GM12878 (cell line): ENCODE measurements around the gene ITGB2. TPM values are rescaled to one million over a fixed set of nuclear protein-coding genes. Genes with fewer than 3 reads are reported as not detected.

Experiments used
- ATAC-seq: fragments of 200-7000 bp; cut with Tn5 transposase; 3 replicates; pipeline ENCODE4 v1.9.1; 2020; ENCODE audit warnings: mild to moderate bottlenecking, moderate library complexity
- BruUV-seq: library from RNA; stranded (reverse); fragments of 400-500 nt; replicated peaks from 2 replicates; lab custom pipeline; 2021; lab: Mats Ljungman, UMichigan
- CTCF ChIA-PET: fragments of 300-600 bp; sonication (Branson Sonifier 250); formaldehyde crosslinking; extraction: SDS; loops from one replicate; lab custom pipeline; 2021; ENCODE audit warnings: inconsistent platforms; lab: Yijun Ruan, JAX
- POLR2A ChIA-PET: fragments of 350-600 bp; formaldehyde crosslinking; extraction: SDS; loops from one replicate; lab custom pipeline; 2021; ENCODE audit warnings: inconsistent platforms; lab: Charles Lee
- RAD21 ChIA-PET: fragments of 300-600 bp; sonication (Branson Sonifier 250); formaldehyde crosslinking; loops from one replicate; lab custom pipeline; 2023; ENCODE audit warnings: antibody characterized with exemption; ENCODE audit not compliant: unreplicated experiment; lab: Charles Lee
- SMC1A ChIA-PET: fragments of 300-600 bp; sonication (Branson Sonifier 250); formaldehyde crosslinking; loops from one replicate; lab custom pipeline; 2023; ENCODE audit not compliant: unreplicated experiment, uncharacterized antibody; lab: Charles Lee
- DNase-seq: peaks from one replicate; pipeline ENCODE4 v3.0.0-alpha.2; 2011; ENCODE audit warnings: low read depth, low spot score
- FAIRE-seq: peaks from 3 replicates; lab custom pipeline; 2011; peaks lifted over from hg19 to GRCh38; lab: Jason Lieb, UNC
- H2AFZ ChIP-seq: 2 replicates; pipeline ENCODE4 v1.6.0; 2011; ENCODE audit warnings: low read depth, low read length, control low read depth; ENCODE audit not compliant: control insufficient read depth
- H3K27ac ChIP-seq: 2 replicates; pipeline ENCODE4 v1.5.1; 2011; ENCODE audit warnings: control low read depth; ENCODE audit not compliant: control insufficient read depth, insufficient read depth
- H3K27me3 ChIP-seq, 2 experiments: replicated peaks in 1 of 2; 2 replicates each; pipeline versions ENCODE4 v1.6.0 to v1.6.1; 2011; ENCODE audit warnings: low read length in 1 of 2; ENCODE audit not compliant: control insufficient read depth in 2 of 2, insufficient read depth in 2 of 2
- H3K36me3 ChIP-seq, 2 experiments: 2 replicates each; pipeline ENCODE4 v1.5.1; 2011; ENCODE audit warnings: low read length in 1 of 2; ENCODE audit not compliant: control insufficient read depth in 2 of 2, insufficient read depth in 2 of 2
- H3K4me1 ChIP-seq: 2 replicates; pipeline ENCODE4 v1.6.1; 2011; ENCODE audit warnings: mild to moderate bottlenecking, low read length, moderate library complexity, mixed read lengths; ENCODE audit not compliant: control insufficient read depth, insufficient read depth
- H3K4me2 ChIP-seq: 2 replicates; pipeline ENCODE4 v1.6.0; 2011; ENCODE audit warnings: control low read depth; ENCODE audit not compliant: control insufficient read depth, insufficient read depth
- H3K4me3 ChIP-seq: fragments of 200-600 bp; sonication (generic); 2 replicates; pipeline ENCODE4 v1.5.1; 2016
- H3K79me2 ChIP-seq: 2 replicates; pipeline ENCODE4 v1.6.0; 2011; ENCODE audit warnings: low read length; ENCODE audit not compliant: control insufficient read depth, insufficient read depth
- H3K9ac ChIP-seq: 2 replicates; pipeline ENCODE4 v1.8.0; 2011; ENCODE audit warnings: low read length, control low read depth, mixed read lengths; ENCODE audit not compliant: control insufficient read depth, insufficient read depth
- H3K9me3 ChIP-seq: replicated peaks from 3 replicates; pipeline ENCODE4 v1.5.1; 2011; ENCODE audit warnings: mild to moderate bottlenecking, low read length; ENCODE audit not compliant: control insufficient read depth, insufficient read depth
- H4K20me1 ChIP-seq: 2 replicates; pipeline ENCODE4 v1.6.0; 2011; ENCODE audit not compliant: control insufficient read depth, insufficient read depth
- MLLT1 ChIP-seq: fragments of 450-650 bp; IDR thresholded peaks from 2 replicates; pipeline ENCODE4 v1.6.1; 2016; ENCODE audit warnings: mild to moderate bottlenecking
- WGBS: methylation state at CpG from one replicate; pipeline ENCODE4 v1.1.6; 2016; ENCODE audit warnings: low lambda C conversion rate; ENCODE audit not compliant: insufficient replicate concordance, insufficient coverage; ENCODE audit errors: missing lambda C conversion rate; 5-methylcytosine and 5-hydroxymethylcytosine counted together
- in situ Hi-C: fragments of 300-500 bp; cut with MboI; formaldehyde crosslinking; loops from 9 replicates; pipeline ENCODE4 v1.14.3; 2018; ENCODE audit warnings: mixed read lengths
- intact Hi-C: fragments of 100-400 bp; cut with micrococcal nuclease; formaldehyde crosslinking; loops from one replicate; pipeline ENCODE4 v1.14.2; 2022; ENCODE audit not compliant: unreplicated experiment
- polyA plus RNA-seq, 11 experiments: library from polyadenylated mRNA; depleted of rRNA in 4 of 11; unstranded in 6 of 11; stranded (reverse) in 5 of 11; fragments of >200 nt; fragmentation: Nextera tagmentation in 4 of 11; fragmentation: Illumina TruSeq in 1 of 11; extraction: Ambion mirVana in 4 of 11; extraction: Trizol in 1 of 11; gene quantifications; 1 replicate in 1 of 11; 2 replicates in 10 of 11; pipeline versions ENCODE4 v1.2.1 to v1.2.3, GENCODE V29; 2011 to 2016; ENCODE audit warnings: inconsistent platforms in 2 of 11, missing spikeins in 2 of 11, low read depth in 1 of 11
- total RNA-seq, 4 experiments: library from RNA; depleted of rRNA in 3 of 4; stranded (reverse); fragments of >200 nt in 3 of 4; fragmentation: Illumina TruSeq in 1 of 4; extraction: Trizol in 1 of 4; gene quantifications; 2 replicates each; pipeline versions ENCODE4 v1.2.1 to v1.2.3, GENCODE V29; 2013 to 2021
- TF ChIP-seq, protein P1 (sequence below): IDR thresholded peaks from 2 replicates; pipeline ENCODE4 v1.6.1; 2011; ENCODE audit warnings: borderline replicate concordance, low read depth, mild to moderate bottlenecking, moderate library complexity, low read length; ENCODE audit not compliant: insufficient read depth, poor library complexity, severe bottlenecking

The ITGB2 gene
- total and polyA plus RNA-seq, 10 of the 15 experiments (the other 5 are each of a cell fraction or from before 2014, with no cell fraction given) = 8.0 to 172 (median 58.9) TPM

DNA sequence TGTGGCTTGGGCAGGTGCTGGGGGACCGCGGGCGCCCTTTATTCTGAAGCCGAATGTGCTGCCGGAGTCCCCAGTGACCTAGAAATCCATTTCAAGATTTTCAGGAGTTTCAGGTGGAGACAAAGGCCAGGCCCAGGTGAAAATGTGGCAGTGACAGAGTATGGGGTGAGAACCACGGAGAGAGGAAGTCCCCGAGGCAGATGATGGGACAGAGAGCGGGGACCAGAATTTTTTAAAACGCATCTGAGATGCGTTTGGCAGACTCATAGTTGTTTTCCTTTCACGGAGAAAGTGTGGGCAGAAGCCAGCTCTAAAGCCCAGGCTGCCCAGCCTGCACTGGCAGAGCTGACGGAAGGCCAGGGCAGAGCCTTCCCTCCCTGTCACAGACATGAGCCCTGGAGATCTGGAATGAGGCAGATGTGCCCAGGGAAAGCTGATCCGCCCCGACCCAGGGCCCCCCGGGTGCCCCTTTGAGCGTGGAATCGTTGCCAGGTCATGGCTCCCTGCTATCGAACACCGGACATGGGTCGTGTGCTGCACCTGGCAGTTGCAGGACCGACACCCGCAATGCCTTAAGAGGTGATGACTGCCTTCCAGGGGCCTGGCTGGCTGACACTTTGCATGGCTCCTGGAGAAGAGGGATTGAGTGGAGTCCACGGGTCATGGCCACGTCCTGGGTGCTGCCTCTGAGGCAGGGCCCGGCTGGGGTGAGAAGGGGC is 12.7 kb upstream of the ITGB2 start:
- RAD21 ChIA-PET = interaction anchor here (1.0 to 3.3 kb wide), 6 partner anchors 14 to 133 kb away, joined by 3 to 35 read pairs (median 22); partner anchors contain the start of genes PTTG1IP and UBE2G2
- in situ Hi-C loops = loop anchor here (10.0 kb wide), 1 partner anchor 49 kb away; no protein-coding TSS in a partner anchor
- CTCF ChIA-PET = interaction anchor here (0.8 to 6.1 kb wide), 12 partner anchors 15 to 205 kb away, joined by 3 to 80 read pairs (median 6); partner anchors contain the start of gene UBE2G2
- POLR2A ChIA-PET = interaction anchor here (1.7 to 3.6 kb wide), 2 partner anchors 38 to 59 kb away, joined by 9 to 20 read pairs; partner anchors contain the start of gene PTTG1IP
- H3K4me2 ChIP-seq = peak overlapping the region; percentile 65
- ATAC-seq (no peak), FAIRE-seq (no peak), DNase-seq (no peak)
- peaks cover 19% of the 10 kb centered on the region for H3K79me2 ChIP-seq
- intact Hi-C loops = loop anchor here (5.0 kb wide), 2 partner anchors 116 to 131 kb away; partner anchors contain the start of genes SUMO3 and UBE2G2
- TF ChIP-seq MLLT1 = peak; percentile 75; the same call in 1 of the 2 replicates
- TF ChIP-seq, protein P1, sequence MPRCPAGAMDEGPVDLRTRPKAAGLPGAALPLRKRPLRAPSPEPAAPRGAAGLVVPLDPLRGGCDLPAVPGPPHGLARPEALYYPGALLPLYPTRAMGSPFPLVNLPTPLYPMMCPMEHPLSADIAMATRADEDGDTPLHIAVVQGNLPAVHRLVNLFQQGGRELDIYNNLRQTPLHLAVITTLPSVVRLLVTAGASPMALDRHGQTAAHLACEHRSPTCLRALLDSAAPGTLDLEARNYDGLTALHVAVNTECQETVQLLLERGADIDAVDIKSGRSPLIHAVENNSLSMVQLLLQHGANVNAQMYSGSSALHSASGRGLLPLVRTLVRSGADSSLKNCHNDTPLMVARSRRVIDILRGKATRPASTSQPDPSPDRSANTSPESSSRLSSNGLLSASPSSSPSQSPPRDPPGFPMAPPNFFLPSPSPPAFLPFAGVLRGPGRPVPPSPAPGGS = no peak
- H3K4me3 ChIP-seq = peak overlapping the region; percentile 86
- SMC1A ChIA-PET = interaction anchor here (0.6 to 6.2 kb wide), 6 partner anchors 10 to 133 kb away, joined by 3 to 56 read pairs (median 4); partner anchors contain the start of genes PTTG1IP and UBE2G2
- WGBS = 28% methylated on average over 24 of the region's 25 CpGs
- peaks cover 1 to 4% of the 10 kb centered on the region in 2 experiments; a peak in 2 of 4 replicates for H3K36me3 ChIP-seq
- H3K9ac ChIP-seq = peak overlapping the region; percentile 5
- H3K27me3 ChIP-seq = no peaks in the 10 kb centered on the region
- no peak overlapping the region for H3K27ac ChIP-seq
- H4K20me1 ChIP-seq = peaks cover 6% of the 10 kb centered on the region; the same call in 1 of the 2 replicates
- BruUV-seq = no TSS peak
- no peaks in the 10 kb centered on the region for H3K9me3 ChIP-seq
- H3K4me1 ChIP-seq = peaks cover 29% of the 10 kb centered on the region
- no peak overlapping the region for H2AFZ ChIP-seq
